Posterior cingulate gyrus (tissue), 11 donors: Measurements from ENCODE around the gene LRRK1.
A peak's percentile ranks its signal among the peaks of the same experiment; 100 is the strongest.

Experiments used
- DNase-seq, 10 donors: peaks; one replicate each; pipeline versions ENCODE4 v3.0.0 to v3.0.0-alpha.2; 2020 to 2021; ENCODE audit warnings: mixed read lengths in 3 of 10
- intact Hi-C: fragments of 100-400 bp; cut with DNase I; formaldehyde crosslinking; loops from one replicate; pipeline ENCODE4 v1.15.1; 2023

The LRRK1 gene

GRCh38 chr15:101033801-101034200 is 114.6 kb downstream of the LRRK1 start:
- DNase-seq, result no peak
- intact Hi-C loops, result no loop called here

GRCh38 chr15:101035611-101036010 is 116.5 kb downstream of the LRRK1 start:
- no peak for DNase-seq
- intact Hi-C loops, result no loop called here

GRCh38 chr15:101036189-101036588 is 117.0 kb downstream of the LRRK1 start:
- intact Hi-C loops, result no loop called here
- no peak for DNase-seq

GRCh38 chr15:101037090-101037830 is 118.1 kb downstream of the LRRK1 start:
- DNase-seq, result peak in 1 of 10 donors; percentile 41
- intact Hi-C loops, result no loop called here

GRCh38 chr15:101038327-101039003 is 119.3 kb downstream of the LRRK1 start:
- DNase-seq, result peak in 1 of 10 donors; percentile 42
- intact Hi-C loops, result no loop called here

- DNase-seq, result no peak
Measured at GRCh38 chr15:101039461-101039860, 120.3 kb downstream of the LRRK1 start.

GRCh38 chr15:101042320-101042719 is 123.2 kb downstream of the LRRK1 start:
- intact Hi-C loops, result no loop called here

More at GRCh38 chr15:101039461-101039860, 120.3 kb downstream of the LRRK1 start:
- intact Hi-C loops, result no loop called here

GRCh38 chr15:101043011-101043410 is 123.9 kb downstream of the LRRK1 start:
- intact Hi-C loops, result no loop called here
- peak in 1 of 10 donors; percentile 33 for DNase-seq

More at GRCh38 chr15:101042320-101042719, 123.2 kb downstream of the LRRK1 start:
- DNase-seq, result peak in 1 of 10 donors; percentile 39

- intact Hi-C loops, result no loop called here
- DNase-seq, result peak in 2 of 10 donors; percentile 22 to 25
Measured at GRCh38 chr15:101043911-101044624, 124.9 kb downstream of the LRRK1 start.

- DNase-seq, result peak in 1 of 10 donors; percentile 57
- intact Hi-C loops, result no loop called here
Measured at GRCh38 chr15:101044625-101045235, 125.6 kb downstream of the LRRK1 start.

GRCh38 chr15:101045236-101045646 is 126.1 kb downstream of the LRRK1 start:
- intact Hi-C loops, result no loop called here

GRCh38 chr15:101045835-101046691 is 126.9 kb downstream of the LRRK1 start:
- intact Hi-C loops, result no loop called here
- peak in 3 of 10 donors; percentile 5 to 79 (median 42) for DNase-seq

More at GRCh38 chr15:101045236-101045646, 126.1 kb downstream of the LRRK1 start:
- DNase-seq, result peak in 3 of 10 donors; percentile 8 to 29 (median 28)

- intact Hi-C loops, result no loop called here
- DNase-seq, result no peak
Measured at GRCh38 chr15:101046826-101047225, 127.7 kb downstream of the LRRK1 start.

- intact Hi-C loops, result no loop called here
- DNase-seq, result peak in 2 of 10 donors; percentile 5 to 44
Measured at GRCh38 chr15:101047301-101047781, 128.2 kb downstream of the LRRK1 start.

GRCh38 chr15:101048176-101048575 is 129.0 kb downstream of the LRRK1 start:
- no peak for DNase-seq
- intact Hi-C loops, result no loop called here

GRCh38 chr15:101048581-101049030 is 129.4 kb downstream of the LRRK1 start:
- intact Hi-C loops, result no loop called here
- DNase-seq, result peak in 2 of 10 donors; percentile 14 to 69

GRCh38 chr15:101049282-101049681 is 130.1 kb downstream of the LRRK1 start:
- peak in 1 of 10 donors; percentile 77 for DNase-seq
- intact Hi-C loops, result no loop called here

- intact Hi-C loops, result no loop called here
- DNase-seq, result peak in 2 of 10 donors; percentile 47 to 57
Measured at GRCh38 chr15:101049856-101050622, 130.9 kb downstream of the LRRK1 start.
